Cerebellar cortex (tissue), 1 donor: Measurements from ENCODE around the gene HSBP1L1.
"Not testable (repeated sequence)": the region's sequence is repeated elsewhere in the genome, so short reads cannot be mapped to it uniquely, and the experiment has no call there.

Experiments used
- DNase-seq: peaks from one replicate; pipeline ENCODE4 v3.0.0-alpha.2; 2015; ENCODE audit warnings: low spot score

Gene HSBP1L1

DNA sequence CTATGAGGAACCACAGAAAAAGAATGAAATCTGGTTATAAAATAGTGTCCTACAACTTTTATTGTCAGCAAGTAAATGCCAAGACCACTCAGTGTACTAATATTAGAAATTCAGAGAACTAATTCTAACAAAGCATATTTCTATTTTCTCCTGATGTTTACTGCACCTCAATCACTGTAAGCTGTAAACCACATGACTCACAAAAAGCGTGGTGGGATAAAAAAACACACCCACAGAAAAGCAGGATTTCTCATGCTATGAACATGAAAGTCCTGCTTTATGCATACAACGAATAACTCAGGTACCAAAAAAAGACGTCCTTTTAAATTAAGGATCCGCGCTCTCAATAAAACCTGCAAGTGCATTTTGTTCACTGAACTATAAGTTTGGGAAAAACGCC is 23.1 kb downstream of the HSBP1L1 start:
- no peak for DNase-seq

DNA sequence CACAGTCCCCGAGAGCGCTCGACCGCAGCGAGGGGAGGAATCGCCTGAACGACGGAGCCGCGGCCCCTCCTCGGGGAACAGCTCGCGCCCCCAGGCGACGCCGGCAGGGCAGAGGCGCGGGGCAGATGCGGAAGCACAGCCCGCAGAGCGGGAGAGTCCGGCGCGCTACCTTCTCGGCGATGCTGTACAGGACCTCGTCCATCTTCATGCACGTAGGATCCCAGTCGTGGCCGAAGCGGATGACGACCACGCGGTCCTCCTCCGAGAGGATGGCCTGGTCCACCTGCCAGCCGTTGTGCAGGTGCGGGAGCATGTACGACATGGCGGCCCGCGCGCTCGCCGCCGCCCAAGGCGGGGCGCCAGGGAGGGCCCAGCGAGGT is 23.6 kb downstream of the HSBP1L1 start:
- DNase-seq: no peak

DNA sequence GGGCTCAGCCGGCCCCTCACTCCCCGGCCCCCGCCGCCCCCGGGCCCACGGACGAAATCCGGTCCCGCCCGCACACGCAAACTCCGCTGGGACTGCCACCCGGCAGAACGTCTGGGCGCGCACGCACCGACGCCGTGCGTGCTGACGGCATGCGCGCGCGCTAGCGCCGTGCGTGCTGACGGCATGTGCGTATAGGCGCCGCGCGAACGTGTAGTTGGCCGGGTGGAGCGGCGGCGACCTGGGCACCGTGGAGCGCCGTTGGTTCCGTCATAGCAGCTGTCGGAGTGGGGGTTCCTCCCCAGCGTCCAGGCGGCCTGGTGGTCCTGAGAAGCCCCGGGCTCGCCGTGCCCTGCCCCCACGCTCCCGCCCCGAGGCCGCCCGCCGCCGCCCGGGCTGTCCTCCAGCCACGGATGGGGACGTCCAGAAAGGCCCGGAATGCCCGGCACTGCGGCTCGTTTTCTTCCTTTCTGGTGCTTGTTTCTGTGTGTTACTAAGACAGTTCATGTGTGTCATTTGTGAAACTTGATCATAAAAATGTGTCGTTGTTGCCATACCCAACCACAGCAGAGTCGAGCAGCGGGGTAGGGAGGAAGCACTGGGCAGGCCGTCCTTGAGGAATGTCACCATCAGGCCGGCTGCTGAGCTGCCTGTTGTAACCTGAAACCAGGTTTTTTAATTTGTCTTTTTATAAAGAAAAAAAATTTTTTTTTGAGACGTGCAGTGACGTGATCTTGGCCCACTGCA is 24.2 kb downstream of the HSBP1L1 start, which contains the start of gene TXNL4A:
Gene TXNL4A, minus strand, starts transcription at position 113 of the 744 bp plus-strand sequence. CDS start 171 bp downstream, outside the sequence.
- peak; percentile 83 for DNase-seq

DNA sequence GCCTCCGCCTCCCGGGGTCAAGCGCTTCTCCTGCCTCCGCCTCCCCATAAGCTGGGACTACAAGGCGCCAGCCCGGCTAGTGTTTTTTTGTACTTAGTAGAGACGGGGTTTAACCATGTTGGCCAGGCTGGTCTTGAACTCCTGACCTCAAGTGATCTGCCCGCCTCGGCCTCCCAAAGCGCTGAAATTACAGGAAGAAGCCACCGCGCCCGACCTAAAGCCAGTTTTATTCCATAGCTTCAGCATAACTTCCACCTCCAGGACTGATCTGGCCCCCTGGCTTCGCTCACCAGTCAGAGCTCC is 24.7 kb downstream of the HSBP1L1 start:
- DNase-seq: no peak

DNA sequence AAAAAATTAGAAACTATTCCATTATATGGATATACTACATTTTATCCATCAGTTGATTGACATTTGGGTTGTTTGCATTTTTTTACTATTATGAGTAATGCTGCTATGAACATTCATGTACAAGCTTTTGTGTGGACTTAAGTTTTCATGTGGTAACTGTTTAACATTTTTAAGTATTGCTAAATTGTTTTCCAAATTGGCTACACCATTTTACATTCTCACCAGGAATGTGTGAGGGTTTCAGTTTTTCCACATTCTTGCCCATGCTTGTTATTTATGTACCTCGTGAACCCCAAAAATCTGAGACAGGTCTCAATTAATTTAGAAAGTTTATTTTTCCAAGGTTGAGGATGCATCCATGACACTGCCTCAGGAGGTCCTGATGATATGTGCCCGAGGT is 27.1 kb downstream of the HSBP1L1 start:
- no peak for DNase-seq

DNA sequence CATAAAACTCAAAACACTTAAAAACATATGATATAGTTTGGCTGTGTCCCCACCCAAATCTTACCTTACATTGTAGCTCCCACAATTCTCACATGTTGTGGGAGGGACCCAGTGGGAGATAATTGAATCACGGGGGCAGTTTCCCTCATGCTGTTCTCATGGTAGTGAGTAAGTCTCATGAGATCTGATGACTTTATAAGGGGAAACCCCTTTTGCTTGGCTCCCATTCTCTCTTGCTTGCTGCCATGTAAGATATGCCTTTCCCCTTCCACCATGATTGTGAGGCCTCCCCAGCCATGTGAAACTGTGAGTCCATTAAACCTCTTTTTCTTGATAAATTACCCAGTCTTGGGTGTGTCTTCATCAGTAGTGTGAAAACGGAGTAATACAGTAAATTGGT is 35.3 kb downstream of the HSBP1L1 start:
- not testable (repeated sequence) for DNase-seq

DNA sequence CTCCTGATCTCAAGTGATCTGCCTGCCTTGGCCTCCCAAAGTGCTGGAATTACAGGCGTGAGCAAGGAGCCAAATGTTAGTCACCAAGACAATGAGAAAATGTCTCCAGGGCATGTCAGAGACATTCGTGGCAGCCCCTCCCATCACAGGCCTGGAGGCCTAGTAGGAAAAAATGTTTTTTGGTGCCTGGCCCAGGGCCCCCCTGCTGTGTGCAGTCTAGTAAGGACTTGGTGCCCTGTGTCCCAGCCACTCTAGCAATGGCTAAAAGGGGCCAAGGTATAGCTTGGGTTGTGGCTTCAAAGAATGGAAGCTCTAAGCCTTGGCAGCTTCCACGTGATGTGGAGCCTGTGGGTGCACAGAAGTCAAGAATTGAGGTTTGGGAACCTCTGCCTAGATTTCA is 36.4 kb downstream of the HSBP1L1 start:
- DNase-seq: no peak

DNA sequence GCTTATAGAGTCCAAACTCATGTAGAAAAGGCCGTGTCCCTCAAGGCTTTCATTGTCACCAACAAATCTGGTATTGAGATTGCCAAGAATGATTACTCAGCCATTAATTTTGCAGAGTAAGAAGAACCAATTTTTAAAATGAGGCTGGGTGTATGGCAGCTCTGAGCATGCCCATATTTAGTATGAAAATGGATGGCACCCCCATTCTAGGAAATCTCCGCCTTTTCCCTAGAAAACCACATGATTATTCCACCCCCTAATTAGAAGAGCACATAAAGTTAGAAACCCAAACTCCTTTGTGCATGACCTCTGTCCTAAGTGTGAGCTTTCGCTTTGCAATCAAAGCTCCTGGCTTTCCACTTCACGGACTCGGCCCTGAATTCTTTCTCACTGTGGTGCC is 38.0 kb downstream of the HSBP1L1 start:
- DNase-seq: no peak

DNA sequence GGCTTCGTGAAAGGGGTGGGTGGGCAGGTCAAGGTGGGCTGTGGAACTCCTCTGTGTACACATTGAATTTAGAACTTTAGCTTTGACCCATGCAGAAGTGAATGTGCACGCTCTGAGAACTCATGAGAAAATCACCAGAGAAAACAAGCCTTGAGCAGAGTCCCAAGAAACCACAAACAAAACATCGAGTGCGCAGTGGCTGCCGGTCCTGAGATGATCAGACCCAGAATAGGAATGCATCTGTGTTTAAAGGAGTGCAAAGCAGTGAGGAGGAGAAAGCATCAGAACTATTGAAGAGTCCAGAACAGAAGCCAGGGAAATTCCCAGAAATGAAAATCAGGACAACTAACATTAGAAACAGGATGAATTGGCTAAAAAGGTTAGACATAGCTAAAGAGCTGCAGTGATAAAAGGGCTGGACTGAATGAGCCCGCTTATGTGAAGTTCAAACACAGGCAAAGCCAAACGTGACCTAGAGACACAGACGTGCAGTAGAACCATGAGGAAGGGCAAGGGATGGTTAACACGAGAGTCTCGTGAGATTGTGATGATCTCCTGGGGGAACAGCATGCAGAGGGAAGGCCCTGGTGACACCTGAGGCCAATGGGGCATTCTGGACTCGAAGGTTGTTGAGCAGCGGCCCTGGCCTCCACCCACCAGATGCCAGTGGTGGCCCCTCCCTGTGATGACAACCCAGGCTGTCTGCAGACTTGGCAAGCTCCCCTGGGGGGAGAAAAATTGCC is 40.3 kb downstream of the HSBP1L1 start:
- no peak for DNase-seq

DNA sequence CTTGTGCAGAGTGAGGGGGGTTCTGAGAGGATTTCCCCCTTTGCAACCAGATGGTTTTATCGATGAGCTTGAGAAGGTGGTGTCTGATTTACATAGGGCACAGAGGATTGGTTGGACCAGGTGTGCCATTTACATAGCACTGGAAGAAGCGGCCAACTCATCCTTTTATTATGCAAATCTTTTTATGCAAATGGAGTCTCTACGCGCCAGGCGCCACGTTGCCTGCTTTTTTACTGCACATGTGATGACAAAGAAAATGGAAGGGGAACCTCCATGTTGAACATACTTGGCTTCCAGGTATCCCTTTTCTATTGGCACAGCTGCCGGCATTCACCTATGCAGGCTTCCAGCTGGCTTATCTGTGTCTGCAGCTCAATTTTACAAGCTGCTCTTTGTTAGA is 42.3 kb downstream of the HSBP1L1 start:
- no peak for DNase-seq

DNA sequence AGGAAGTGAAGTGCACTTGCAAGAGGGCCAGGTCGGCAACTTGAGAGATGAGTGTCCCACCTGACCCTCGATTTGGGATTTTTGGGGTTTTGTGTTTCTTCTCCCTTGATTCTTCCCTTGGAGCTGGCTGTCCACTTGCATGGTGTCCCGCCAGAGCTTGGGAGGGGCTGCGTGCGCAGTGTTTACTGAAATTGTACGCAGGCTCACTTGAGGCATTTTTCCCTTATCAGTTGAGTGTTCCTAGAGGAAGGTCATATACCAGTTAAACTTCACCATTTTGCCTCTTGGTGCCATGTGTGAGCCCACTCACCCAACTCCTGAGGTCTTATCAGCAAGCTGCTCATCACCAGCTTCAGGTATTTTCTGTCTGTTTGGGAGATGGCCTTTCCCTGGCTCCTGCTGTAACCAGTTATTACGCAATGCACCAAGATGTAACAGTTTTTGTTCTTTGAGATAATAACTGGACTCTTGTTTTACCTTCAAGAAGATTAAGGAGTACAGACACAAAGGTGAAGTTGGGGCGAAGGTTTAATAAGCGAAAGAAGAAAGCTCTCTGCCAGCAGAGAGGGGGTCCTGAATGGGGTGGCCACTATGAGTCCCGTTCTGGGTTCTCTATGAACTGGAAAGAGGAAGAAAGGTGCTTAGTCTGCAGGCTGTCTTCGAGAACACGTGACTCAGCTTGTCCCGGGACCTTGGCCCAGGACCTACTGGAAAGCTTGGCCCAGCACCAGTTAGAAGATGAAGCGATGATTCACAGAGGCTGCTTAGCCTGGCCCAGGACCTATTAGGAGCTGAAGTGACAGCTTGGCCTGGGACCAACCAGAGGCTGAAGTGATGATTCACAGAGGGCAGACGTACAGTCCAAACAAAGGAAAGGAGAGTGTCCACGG is 45.5 kb downstream of the HSBP1L1 start:
- no peak for DNase-seq

DNA sequence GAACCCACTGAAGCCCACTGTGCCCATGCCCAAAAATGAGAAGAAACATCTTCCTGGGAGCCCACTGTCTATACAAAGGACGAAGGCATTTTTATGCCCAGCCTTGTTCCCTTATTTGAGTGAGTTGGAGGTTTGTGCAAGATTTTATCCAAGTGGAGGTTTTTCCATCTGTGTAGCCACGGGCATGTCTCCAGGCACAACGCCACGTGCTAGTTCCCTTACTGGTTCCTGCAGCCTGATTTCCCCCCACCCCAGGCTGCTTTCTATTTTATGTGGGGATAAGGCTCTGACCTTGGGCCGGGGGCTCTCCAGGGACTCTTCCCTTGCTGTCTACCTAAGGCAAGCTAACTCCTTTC is 46.1 kb downstream of the HSBP1L1 start:
- DNase-seq: no peak

DNA sequence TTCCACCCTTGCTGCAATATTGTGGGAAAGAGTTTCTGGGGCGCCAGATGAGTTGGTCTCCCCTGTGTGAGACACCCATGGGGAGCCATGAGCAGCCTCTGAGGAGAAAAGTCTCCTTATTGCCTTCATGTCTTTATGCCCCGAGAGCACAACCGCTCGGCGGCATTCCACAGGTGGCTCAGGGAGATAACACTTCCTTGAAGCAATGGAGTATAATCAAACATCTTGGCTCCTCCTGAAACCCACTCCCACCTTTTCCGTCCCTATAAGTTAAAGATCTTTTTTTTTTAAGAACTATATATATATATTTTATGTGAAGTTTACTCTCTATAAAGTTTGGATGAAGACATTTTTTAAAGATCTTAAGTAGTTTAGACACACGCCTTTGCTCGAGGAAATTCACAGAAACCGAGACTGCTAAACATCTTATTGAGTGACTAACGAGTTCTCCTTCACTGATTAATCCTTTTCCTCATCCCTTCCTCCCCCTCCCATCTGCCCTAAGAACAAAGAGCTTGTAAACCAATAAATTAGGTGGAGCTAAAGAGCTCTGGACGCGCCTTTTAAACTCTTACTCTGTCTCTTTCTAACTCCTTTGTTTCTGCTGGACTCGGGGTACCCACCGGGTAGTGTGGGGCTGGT is 47.2 kb downstream of the HSBP1L1 start:
- not testable (repeated sequence) for DNase-seq

DNA sequence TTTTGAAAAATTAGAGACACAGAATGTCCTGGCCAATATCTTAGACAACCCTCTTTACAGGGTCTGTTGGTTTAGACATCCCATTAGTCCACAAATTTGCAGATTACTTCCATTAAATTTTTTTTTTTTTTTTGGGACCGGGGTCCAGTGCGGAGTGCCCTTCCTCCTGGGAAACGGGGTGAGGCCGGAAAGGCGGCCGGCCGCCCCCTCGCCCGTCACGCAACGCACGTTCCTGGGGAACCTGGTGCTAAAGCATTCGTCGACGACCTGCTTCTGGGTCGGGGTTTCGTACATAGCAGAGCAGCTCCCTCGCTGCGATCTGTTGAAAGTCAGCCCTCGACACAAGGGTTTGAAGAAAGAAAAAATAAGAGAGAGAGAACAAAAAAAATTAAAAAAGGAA is 48.3 kb downstream of the HSBP1L1 start:
- DNase-seq: no peak
